NOMO-1 treated with DMSO at 0.1 percent for 48 hours (cell line): ENCODE data around the gene SEBOX.
"Not testable (repeated sequence)": the region's sequence is repeated elsewhere in the genome, so short reads cannot be mapped to it uniquely, and the experiment has no call there.

Experiments
- DNase-seq: peaks from one replicate; lab custom pipeline; 2025; ENCODE audit not compliant: unreplicated experiment; lab: John Stamatoyannopoulos, UW

SEBOX gene

DNA sequence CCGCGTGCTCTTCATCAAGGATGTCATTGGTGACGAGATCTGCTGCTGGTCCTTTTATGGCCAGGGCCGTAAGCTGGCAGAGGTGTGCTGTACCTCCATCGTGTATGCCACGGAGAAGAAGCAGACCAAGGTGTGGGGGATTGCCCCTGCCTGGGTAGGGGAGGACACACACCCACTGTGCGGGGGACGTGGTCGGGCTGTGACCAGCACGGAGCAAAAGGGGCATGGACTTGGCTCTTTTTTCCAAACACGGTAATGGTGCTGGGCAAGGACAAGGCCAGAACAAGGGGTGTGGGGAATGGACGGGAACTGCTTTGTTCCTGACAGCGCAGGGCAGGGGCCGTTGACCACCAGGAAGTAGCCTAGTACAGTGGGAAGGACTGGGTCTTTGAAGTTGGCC is 22.7 kb downstream of the SEBOX start:
- DNase-seq: no peak

DNA sequence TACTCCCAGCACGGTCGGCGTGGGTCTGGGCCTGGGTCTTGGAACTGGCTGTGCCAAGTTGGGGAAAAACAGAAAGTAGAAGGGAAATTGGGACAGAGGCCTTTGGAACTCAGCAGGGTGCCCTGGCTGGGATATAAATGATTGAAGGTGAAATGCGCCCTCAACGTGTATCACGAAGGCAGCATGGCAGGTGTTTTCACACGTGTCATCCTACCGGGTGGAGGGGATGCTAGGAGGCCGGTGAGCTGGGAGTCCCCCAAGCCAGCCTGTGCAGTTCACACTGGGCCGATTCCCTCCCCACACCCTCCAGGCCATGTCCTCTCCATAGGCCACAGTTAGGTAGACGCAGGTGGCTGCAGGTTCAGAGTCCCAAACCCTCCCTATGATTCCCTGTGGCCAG is 23.5 kb downstream of the SEBOX start:
- no peak for DNase-seq

DNA sequence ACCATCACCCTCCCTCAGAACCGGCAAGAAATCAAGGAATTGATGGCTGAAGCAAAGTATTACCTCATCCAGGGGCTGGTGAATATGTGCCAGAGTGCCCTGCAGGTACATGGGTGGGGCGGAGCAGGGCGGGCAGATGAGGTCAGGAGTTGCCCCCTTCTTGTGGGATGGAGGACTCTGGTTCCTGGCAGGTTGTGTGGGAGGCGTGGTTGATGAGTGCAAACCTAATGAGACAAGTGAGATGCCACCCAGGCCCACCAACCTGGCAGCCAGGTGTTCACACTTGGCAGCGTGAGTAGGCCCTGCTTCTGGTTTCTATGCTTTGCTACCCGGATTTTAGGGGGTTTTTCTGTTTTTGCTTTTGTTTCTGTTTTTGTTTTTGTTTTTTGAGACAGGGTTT is 24.6 kb downstream of the SEBOX start:
- DNase-seq: no peak

DNA sequence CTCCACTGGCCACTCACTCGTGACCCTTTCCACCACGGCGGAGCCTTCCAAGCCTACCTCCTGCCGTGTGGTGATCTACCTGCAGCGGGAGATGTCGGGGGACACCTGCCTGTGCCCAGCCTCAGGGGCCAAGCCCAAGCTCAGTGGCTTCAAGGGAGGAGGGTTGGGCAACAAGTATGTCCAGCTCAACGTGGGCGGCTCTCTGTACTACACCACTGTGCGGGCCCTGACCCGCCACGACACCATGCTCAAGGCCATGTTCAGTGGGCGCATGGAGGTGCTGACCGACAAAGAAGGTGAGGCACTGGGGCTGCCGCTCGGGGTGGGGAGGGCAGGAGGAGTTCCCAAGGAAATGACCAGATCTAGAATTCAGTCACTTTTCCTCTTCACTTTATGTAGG is 25.6 kb downstream of the SEBOX start:
- DNase-seq: no peak

DNA sequence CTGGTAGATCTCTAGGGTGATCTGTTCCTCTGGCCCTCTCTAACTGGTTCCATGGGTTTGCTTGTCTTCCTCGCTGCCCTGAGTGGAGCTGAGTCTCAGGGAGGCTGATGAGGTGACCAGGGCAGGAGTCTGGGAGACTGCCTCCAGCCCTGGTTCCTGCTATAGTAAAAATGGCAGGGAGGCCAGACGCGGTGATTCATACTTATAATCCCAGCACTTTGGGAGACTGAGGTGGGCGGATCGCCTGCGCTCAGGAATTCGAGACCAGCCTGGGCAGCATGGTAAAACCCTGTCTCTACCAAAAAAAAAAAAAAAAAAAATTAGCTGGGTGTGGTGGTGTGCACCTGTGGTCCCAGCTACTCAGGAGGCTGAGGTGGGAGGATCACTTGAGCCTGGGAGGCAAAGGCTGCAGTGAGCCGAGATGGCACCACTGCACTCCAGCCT is 26.2 kb downstream of the SEBOX start:
- not testable (repeated sequence) for DNase-seq

DNA sequence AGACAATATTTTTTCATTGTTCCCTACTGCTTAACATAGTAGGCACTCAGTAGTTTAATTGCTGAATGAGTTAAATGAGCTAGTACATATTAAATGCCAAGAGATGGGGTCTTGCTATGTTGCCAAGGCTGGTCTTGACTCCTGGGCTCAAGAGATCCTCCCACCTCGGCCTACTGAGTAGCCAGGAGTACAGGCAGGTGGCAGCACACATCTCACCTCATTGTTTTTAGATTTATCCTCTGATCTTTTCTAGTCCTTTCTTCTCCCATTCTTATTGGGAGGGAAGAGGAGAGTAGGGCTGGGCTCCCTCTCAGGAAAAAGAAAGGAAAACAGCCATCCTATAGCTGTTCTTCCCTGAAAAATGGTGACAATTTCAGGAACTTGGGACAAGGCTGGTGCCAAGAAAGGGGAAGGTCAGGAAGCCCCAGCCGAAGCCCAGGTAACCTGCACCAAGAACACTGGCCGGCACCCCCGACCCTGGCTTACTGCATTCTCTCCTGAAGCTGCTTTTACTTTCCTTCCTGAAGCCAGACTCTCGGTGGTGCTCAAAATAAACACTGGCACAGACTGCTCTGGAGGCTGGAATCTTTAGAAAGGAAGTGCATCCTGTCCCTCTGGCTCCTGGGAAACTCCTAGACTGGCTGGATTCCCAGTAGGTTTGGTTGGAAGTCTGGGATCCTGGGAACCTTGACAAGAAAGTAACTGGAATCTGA is 26.8 kb downstream of the SEBOX start:
- no peak for DNase-seq

DNA sequence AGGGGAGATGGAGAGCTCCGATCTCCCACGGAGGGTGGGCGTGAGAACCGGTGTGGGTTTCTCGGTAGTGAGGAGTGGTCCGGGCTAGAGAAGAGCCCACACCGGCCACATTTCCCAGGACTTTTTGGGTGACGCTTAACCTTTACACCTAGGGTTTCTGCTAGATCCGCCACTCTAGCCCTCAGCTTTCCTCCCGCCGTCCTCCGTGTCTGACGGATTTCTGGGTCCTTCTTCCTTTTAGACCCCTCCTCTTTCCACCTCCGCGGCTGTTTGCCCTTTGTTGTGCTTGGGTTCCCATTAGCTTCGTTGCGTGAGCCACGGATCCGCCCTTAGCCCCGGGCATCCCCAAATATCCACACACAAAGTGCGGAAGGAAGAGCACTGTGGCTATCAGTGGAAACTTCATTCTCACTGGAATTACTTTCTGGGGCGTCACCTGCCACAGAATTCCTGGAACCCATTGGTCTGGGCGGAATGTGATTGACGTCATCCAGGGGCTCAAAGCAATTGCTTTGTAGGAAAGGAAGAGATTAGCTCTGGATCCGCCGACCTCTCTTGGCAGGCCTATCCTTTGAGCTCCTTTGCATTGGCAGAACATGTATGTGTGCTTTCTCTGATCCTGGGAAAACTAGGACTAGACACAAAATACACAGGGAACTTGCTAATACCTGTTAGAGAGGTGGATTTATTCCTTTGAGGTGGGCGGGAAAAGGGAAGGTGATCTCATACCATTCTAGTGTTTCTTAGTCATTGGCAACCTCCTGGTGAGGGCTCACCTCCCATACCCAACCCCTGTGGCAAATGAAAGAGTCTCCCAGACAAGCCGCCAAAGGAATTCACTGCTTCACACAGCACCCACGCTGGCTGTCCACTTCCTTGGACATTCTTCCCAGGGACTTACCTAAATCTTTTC is 28.8 kb downstream of the SEBOX start:
- no peak for DNase-seq

DNA sequence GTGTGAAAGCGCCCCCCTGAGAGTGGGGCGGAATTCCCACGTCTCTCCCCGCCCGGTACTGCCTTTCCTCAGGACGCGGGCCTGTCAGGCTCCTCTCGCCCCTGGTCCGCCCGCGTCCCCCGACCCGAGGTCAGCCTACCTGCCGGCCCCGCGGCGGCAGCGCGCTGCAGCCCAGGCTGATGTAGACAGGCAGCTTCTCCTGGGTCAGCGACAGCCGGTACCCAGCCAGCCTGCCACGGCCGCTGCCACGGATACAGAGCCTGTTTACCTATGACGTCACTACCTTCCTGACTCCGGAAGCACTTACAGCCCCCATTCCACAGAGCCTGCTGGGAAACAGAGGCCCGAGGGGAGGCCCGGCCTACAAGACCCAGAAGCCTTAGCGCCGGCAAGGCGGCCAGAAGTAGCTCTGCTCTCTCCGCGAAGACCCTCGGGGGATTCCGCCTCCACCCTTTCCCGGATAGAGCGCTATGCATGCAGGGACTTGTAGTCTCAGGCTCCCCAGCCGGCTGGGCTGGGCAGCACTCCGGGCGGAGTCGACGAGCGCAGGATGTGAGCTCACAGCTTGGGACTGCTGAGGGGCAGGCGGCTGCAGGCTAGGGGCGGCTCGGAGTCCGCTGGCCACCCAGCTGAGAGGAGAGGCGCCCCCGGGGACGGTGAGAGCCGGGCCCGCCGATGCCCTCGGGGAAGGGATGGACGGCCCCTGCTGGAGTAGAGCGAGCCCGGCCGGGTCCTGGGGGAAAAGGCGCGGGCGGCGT is 29.6 kb downstream of the SEBOX start, which contains the start of the genes IFT20 and TNFAIP1:
Gene IFT20, minus strand, starts transcription at position 272 of the 758 bp plus-strand sequence. CDS start 3,487 bp downstream, outside the sequence.
Gene TNFAIP1, plus strand, starts transcription at position 561 of the 758 bp plus-strand sequence. CDS start 3,761 bp downstream, outside the sequence.
- DNase-seq: peak; percentile 99

DNA sequence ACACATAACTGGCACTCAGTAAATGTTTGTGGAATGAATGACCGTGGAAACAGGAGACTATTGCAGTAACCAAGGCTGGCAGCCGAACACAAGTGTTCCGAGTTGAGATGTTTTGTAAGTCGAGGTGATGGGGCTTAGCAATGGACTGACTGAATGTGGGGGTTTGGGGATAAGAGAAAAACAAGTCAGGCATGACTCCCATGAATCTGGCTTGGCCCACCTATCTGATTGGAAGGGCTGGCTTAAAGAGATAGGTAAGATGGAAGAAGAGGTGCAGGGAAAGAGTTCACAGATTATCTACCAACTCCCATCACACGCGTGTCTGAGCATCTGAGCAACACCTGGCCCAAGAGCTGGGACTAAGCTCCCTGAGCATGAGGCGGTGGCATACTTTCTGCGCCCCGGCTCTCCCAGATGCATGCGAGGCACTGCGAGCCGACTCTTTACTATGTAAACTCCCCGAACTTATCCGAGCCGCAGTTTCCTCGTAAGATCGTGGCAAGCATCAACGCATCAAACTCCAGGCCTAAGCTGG is 30.3 kb downstream of the SEBOX start:
- DNase-seq: no peak

DNA sequence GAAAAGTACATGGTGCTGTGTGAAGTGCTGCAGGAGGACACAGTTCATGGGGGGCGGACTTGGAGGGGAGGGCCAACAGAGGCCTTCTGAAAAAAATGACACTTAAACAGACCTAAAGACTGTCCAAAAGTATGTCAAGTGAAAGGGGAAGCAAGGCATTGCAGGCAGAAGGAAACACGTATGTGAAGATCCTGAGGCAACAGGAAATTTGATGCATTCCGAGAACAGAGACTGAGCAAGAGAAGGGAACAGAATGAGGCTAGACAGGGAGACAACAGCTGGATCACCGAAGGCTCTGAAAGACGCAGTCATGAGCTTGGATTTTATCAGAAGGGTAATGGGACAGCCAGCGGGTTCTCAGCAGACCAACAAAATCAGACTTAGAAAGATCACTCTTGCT is 30.8 kb downstream of the SEBOX start:
- DNase-seq: peak; percentile 27

DNA sequence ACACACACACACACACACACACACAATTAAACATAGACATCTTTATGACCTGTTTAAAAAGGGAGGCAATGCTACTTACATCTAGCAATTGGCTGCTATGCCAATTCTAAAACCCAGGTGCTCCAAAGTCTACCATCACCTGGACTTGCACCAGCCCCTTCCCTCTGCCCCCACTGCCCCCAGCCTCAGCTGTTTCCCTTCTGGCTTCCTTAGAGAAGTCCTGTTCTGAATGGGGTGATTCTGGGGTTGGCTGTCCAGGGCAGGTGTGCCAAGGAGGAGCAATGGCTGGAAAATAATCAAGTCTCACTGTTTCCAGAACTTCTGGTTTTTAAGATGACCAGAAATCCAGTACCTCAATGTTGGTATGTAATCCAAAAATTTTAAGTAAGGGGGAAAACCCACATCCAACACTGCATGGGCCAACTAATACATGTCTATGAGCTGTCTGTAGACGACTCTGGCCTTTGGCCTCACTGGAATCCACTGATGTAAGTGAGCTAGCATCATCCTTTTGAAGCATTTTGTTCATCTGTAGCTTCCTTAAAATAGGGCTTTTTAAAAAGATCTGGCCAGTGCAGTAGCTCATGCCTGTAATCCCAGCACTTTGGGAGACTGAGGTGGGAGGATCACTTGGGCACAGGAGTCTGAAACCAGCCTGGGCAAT is 31.8 kb downstream of the SEBOX start:
- DNase-seq: no peak

DNA sequence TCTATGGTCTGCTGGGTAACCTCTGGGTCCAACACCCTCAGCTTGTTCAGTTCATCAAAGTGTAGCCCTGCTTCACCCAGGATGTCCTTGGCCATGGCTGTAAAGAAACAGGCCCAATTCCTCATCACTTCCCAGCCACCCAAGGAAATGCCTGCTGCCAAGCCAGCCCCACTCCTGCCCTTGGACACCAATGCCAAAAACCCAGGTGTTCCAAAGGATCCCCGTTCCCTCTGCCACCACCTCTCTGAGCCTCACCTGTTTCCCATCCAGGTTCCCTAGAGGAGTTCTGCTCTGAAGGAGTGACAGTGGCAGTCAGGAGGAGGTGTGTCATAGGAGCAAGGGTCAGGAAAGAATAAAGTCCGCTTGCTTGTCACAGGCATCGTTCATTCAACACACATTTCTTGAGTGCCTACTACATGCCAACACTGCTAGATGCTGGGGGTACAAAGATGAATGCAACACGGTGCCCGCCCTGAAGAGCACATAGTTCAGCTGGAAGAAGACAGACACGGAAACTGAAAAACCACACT is 33.0 kb downstream of the SEBOX start:
- no peak for DNase-seq

DNA sequence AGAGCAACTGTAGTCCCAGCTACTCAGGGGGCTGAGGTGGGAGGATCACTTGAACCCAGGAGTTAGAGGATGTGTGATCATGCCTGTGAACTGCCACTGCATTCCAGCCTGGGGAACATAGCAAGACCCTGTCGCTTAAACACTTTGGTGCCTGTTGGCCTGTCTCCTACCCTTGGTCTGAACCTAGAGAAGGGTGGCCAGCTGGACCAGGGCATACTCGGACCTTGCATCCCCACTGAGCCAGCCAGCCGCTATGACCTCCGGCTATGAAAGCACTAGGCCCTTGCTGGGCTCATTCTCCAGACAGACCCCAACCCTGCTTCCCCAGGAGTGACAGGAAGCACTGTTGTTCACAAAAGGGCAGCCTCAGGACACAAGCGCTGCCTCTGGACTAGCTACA is 34.3 kb downstream of the SEBOX start:
- DNase-seq: no peak

DNA sequence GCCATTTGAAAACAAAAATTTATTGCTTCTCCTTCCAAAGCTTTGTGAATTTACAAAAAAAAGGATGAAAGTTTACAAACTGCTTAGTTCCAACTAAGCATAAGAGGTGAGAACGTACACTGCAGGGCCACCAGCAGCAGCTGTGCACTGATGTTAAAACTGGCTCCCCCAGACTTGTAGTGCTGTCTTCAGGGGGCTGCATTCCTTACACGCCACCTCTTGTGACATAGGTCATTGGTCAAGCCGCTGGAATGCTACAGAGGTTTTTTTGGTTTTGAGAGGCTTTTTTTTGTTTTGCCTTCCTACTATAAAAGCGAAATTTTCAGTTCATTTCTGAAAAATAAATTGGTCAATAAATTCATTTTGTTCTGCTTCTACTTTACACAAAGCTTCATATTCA is 36.7 kb downstream of the SEBOX start:
- no peak for DNase-seq

DNA sequence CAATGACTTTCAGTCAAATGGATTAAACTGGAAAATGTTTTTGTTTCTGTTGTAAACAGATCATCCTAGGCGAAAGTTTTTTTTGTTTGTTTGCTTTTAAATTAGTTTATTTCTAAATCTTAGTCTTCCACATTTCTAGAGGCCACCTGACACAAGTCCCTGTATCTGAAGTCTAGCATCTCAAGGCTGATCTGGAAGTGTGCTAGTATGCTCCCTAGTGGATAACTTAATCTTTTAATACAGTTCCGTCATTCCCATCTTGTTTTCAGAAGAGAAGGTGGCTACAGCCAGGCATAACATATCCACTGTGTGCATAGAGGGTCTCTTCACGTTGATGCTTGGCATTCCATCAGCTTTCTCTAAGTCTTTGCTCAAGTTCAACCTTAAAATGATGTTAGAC is 37.3 kb downstream of the SEBOX start:
- no peak for DNase-seq

DNA sequence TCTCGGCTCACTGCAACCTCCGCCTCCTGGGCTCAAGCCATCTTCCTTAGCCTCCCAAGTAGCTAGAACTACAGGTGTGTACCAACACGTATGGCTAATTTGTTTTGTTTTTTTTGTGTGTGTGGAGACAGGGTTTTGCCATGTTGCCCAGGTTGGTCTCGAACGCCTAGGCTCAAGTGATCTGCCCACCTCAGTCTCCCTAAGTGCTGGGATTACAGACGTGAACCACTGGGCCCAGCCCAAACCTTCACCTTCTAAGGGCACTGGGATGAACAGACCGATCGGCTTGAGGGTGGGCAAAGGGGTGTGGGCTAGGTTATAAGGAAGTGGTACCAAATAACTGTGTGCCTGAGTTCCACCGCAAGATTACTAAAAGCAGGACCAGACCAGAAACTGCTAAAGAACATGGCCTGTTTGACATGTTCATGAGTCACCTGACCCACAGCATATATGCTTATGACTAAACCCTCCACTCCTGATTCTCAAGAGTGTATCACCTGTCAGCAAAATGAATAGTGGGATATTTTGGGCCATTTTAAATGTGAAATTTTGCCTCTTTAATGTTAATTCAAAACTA is 37.9 kb downstream of the SEBOX start:
- no peak for DNase-seq

DNA sequence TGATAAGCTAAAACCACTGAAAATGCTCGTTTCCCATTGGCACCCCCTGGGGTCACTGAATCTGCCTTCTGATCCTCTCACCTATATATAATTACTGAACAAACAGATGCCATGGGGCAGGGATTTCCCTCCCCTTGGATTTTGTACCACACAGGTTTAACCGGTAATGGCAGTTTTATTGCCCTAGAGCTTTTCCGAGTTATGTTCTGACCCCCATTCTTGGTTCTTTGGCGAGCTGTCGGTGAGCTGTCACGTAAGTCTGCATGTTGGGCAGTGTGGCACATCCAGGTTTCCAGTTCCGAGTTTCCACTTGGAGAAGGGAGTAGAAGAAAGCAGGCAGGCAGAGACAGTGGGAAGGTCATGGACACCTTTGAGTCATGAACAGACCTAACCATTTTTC is 38.9 kb downstream of the SEBOX start:
- no peak for DNase-seq

DNA sequence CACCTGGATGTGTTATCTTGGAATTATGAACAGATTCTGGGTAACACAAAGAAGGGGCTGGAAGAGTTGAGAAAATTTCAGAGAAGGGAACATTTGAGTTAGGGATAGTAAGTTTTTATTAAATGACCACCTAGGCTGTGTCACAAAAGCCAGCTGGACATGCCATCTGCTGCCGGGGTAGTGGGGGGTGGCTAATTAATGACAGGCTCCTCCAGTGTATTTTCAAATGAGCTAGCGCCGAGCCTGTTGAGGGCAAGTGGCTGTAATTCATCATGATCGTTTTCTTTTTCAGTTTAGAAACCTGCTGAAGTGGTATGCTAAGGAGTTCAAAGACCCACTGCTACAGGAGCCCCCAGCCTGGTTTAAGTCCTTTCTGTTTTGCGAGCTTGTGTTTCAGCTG is 39.8 kb downstream of the SEBOX start:
- DNase-seq: no peak

DNA sequence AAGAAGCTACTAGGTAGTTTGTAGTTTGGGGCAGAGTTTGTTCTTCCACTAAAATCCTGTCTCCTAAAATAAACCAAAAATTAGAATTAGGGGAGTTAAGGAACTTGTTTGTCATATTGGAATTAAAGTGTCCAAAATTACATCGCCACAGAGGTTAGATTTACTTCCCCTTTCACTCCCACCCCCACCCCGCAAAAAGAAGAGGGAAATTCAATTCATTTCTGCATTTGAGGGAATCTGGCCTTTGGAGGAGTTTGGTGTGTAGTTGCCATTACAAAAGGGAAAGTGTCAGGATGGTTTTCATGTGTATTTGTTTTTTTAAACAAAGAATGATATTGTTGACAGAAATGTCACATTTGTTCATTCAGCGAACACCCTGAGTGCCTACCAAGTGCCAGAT is 40.2 kb downstream of the SEBOX start:
- peak; percentile 48 for DNase-seq

DNA sequence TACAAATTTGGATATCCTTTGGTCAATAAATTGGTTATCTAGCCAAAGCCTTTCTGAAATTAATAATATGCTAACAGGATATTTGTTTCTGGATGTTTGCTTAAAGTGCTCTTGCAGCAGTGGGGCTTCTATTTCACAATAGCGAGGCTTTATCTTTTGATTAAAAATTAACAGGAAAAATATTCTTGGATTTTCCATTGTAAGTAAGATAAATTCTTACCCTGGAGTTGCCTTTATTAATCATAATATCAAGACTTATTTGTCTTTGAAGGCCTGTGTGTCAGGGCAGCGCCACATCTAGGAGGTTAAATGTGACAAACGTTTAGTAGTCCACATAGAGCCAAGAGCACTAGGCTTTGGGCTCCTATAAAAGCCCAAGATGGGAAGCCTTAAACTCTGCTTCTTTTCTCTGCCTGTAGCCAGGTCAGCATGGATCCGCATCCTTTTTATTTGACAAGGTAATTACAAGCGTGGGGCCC is 40.7 kb downstream of the SEBOX start:
- no peak for DNase-seq
